NCI-H82 treated with DMSO at 0.1 percent for 48 hours (cell line): Measurements from ENCODE around the gene PTPRM.

Experiments
- DNase-seq: peaks from one replicate; lab custom pipeline; 2025; ENCODE audit not compliant: unreplicated experiment; lab: John Stamatoyannopoulos, UW

Gene PTPRM

GRCh38 chr18:8260319-8260718 is 693.2 kb downstream of the PTPRM start:
- DNase-seq = no peak

GRCh38 chr18:8260827-8261226 is 693.7 kb downstream of the PTPRM start:
- DNase-seq = no peak

GRCh38 chr18:8261651-8262091 is 694.6 kb downstream of the PTPRM start:
- DNase-seq = no peak

GRCh38 chr18:8262221-8262620 is 695.1 kb downstream of the PTPRM start:
- no peak for DNase-seq

GRCh38 chr18:8264116-8264515 is 697.0 kb downstream of the PTPRM start:
- no peak for DNase-seq

GRCh38 chr18:8264861-8265411 is 697.8 kb downstream of the PTPRM start:
- DNase-seq = no peak

GRCh38 chr18:8272254-8272653 is 705.1 kb downstream of the PTPRM start:
- no peak for DNase-seq

- DNase-seq = no peak
Observed at GRCh38 chr18:8274370-8274769, 707.3 kb downstream of the PTPRM start.

- DNase-seq = no peak
Observed at GRCh38 chr18:8276406-8276805, 709.3 kb downstream of the PTPRM start.

- DNase-seq = no peak
Observed at GRCh38 chr18:8277270-8277669, 710.2 kb downstream of the PTPRM start.

- DNase-seq = no peak
Observed at GRCh38 chr18:8279346-8279745, 712.2 kb downstream of the PTPRM start.

GRCh38 chr18:8279781-8280330 is 712.7 kb downstream of the PTPRM start:
- DNase-seq = no peak

- DNase-seq = no peak
Observed at GRCh38 chr18:8283891-8284585, 716.9 kb downstream of the PTPRM start.

GRCh38 chr18:8286303-8286702 is 719.2 kb downstream of the PTPRM start:
- DNase-seq = no peak

- DNase-seq = no peak
Observed at GRCh38 chr18:8287196-8287885, 720.2 kb downstream of the PTPRM start.

- no peak for DNase-seq
Observed at GRCh38 chr18:8288472-8289195, 721.5 kb downstream of the PTPRM start.

GRCh38 chr18:8290435-8290834 is 723.3 kb downstream of the PTPRM start:
- no peak for DNase-seq

- no peak for DNase-seq
Observed at GRCh38 chr18:8290913-8291312, 723.8 kb downstream of the PTPRM start.

GRCh38 chr18:8293184-8293583 is 726.1 kb downstream of the PTPRM start:
- no peak for DNase-seq

GRCh38 chr18:8296886-8297616 is 729.9 kb downstream of the PTPRM start:
- no peak for DNase-seq

- no peak for DNase-seq
Observed at GRCh38 chr18:8298186-8298585, 731.1 kb downstream of the PTPRM start.
